Esophagus muscularis mucosa (tissue), 4 donors: ENCODE data around the gene BPIFB4. TPM values are rescaled to one million over a fixed set of nuclear protein-coding genes. Genes with fewer than 3 reads are reported as not detected.

Experiments used
- DNase-seq: peaks from one replicate; pipeline ENCODE4 v3.0.0-alpha.2; 2017; ENCODE audit errors: extremely low spot score
- H3K27ac ChIP-seq, 4 donors: fragments of 200-600 bp; sonication (generic); replicated peaks in 1 of 4; 1 replicate in 3 of 4; 2 replicates in 1 of 4; pipeline ENCODE4 v1.5.1; 2016 to 2019; ENCODE audit warnings: mild to moderate bottlenecking in 1 of 4
- H3K27me3 ChIP-seq, 4 donors: fragments of 200-600 bp; sonication (generic); one replicate each; pipeline versions ENCODE4 v1.5.1 to v1.6.0; 2016 to 2019
- H3K36me3 ChIP-seq, 4 donors: fragments of 200-600 bp; sonication (generic); one replicate each; pipeline ENCODE4 v1.5.1; 2016 to 2019
- H3K4me1 ChIP-seq, 4 donors: fragments of 200-600 bp; sonication (generic); one replicate each; pipeline ENCODE4 v1.5.1; 2016 to 2019
- H3K4me3 ChIP-seq, 4 donors: fragments of 200-600 bp; sonication (generic); 1 replicate in 2 of 4; 2 replicates in 2 of 4; pipeline ENCODE4 v1.5.1; 2016 to 2019; ENCODE audit warnings: mild to moderate bottlenecking in 4 of 4, moderate library complexity in 1 of 4
- H3K9me3 ChIP-seq, 4 donors: fragments of 200-600 bp; sonication (generic); 1 replicate in 3 of 4; 2 replicates in 1 of 4; pipeline ENCODE4 v1.5.1; 2016 to 2019
- EP300 ChIP-seq: sonication (generic); formaldehyde crosslinking; IDR thresholded peaks from one replicate; pipeline ENCODE4 v1.6.1; 2017; ENCODE audit warnings: antibody characterized with exemption
- POLR2A ChIP-seq: fragments of 450-650 bp; IDR thresholded peaks from one replicate; pipeline ENCODE4 v1.6.1; 2017; ENCODE audit warnings: antibody characterized with exemption, moderate library complexity, mild to moderate bottlenecking, low read depth
- POLR2AphosphoS5 ChIP-seq, 2 donors: sonication (generic); formaldehyde crosslinking; IDR thresholded peaks; one replicate each; pipeline ENCODE4 v1.6.1; 2017; ENCODE audit warnings: antibody characterized with exemption in 2 of 2
- WGBS: methylation state at CpG from one replicate; pipeline ENCODE4 v1.1.5; 2018; 5-methylcytosine and 5-hydroxymethylcytosine counted together
- intact Hi-C: fragments of 100-400 bp; cut with DNase I; formaldehyde crosslinking; loops from one replicate; pipeline ENCODE4 v1.15.1; 2023
- total RNA-seq, 4 donors: library from RNA; depleted of rRNA; stranded (reverse); fragments of >200 nt; gene quantifications; one replicate each; pipeline versions ENCODE4 v1.1.0 to v1.2.1, GENCODE V29; 2016
- TF ChIP-seq, protein P1 (sequence below), 3 experiments: fragments of 200-600 bp in 2 of 3; fragments of 450-650 bp in 1 of 3; sonication (generic) in 2 of 3; IDR thresholded peaks; one replicate each; pipeline ENCODE4 v1.5.1; 2017 to 2019; ENCODE audit warnings: antibody characterized with exemption in 3 of 3, mild to moderate bottlenecking in 2 of 3, moderate library complexity in 1 of 3

Gene BPIFB4
- not detected for total RNA-seq

DNA sequence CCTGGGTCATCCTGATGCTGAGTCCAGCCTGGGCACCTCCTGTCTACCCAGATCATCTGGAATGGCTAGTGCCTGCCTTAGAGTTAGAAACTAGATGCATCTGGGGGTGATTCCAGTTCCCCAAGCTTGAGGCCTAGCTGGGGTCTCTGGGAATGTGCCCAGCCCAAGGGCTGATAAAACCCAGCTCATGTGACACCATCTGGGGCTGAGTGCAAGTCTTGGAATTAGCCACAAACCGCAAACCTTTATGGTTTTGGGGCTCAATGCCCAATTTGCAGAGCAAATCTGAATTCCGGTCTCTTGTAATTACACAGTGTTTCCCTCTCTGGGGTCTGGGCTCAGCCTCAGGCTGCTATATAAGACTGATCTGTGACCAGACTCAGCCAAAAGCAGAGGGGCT is at the start of gene BPIFB4:
BPIFB4 (plus strand) TSS at position 385 of the 400 bp plus-strand sequence. CDS start 1,884 bp downstream, outside the sequence.
- no peaks in the 10 kb centered on the region for H3K36me3 ChIP-seq
- no peak within 1 kb of the TSS for H3K4me3 ChIP-seq
- TF ChIP-seq, protein P1, sequence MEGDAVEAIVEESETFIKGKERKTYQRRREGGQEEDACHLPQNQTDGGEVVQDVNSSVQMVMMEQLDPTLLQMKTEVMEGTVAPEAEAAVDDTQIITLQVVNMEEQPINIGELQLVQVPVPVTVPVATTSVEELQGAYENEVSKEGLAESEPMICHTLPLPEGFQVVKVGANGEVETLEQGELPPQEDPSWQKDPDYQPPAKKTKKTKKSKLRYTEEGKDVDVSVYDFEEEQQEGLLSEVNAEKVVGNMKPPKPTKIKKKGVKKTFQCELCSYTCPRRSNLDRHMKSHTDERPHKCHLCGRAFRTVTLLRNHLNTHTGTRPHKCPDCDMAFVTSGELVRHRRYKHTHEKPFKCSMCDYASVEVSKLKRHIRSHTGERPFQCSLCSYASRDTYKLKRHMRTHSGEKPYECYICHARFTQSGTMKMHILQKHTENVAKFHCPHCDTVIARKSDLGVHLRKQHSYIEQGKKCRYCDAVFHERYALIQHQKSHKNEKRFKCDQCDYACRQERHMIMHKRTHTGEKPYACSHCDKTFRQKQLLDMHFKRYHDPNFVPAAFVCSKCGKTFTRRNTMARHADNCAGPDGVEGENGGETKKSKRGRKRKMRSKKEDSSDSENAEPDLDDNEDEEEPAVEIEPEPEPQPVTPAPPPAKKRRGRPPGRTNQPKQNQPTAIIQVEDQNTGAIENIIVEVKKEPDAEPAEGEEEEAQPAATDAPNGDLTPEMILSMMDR (IDR thresholded peaks at IDR 0.05): no peak
- TF ChIP-seq EP300 (no peak), POLR2AphosphoS5 (IDR thresholded peaks at IDR 0.05) (no peak), POLR2A (no peak)
- DNase-seq: no peak
- no peaks in the 10 kb centered on the region for H3K4me1 ChIP-seq
- H3K27me3 ChIP-seq: peaks cover 0 to 45% (median 0%) of the 10 kb centered on the region in 4 donors
- H3K27ac ChIP-seq: no peak within 1 kb of the TSS
- H3K9me3 ChIP-seq: no peaks in the 10 kb centered on the region
- 100% methylated on average over 1 of the region's 2 CpGs for WGBS
- intact Hi-C loops: no loop called here

DNA sequence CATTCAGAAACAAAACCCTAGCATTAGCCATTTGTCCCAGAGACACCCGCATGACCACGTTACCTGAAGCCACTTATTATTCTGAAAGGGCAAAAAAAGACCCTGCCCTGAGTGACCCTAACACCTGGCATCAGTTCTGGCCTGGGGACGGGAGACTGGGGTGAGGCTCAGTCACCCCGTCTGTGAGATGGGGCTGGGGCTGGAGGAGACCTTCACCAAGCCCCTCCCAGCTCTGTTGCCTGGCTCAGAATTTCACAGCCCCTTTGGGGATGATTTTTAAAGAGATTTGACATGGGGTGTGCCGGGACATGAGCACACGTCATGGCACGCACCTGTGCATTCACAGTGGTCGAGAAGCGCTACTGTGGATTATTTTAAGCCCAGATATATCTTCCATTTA is 49.4 kb upstream of the BPIFB4 start:
- intact Hi-C loops: no loop called here
- Histone ChIP-seq H3K36me3 (no peaks in the 10 kb centered on the region), H3K9me3 (peaks cover 0 to 15% (median 0%) of the 10 kb centered on the region in 4 donors), H3K4me3 (no peak overlapping the region), H3K27me3 (peaks cover 0 to 20% (median 0%) of the 10 kb centered on the region in 4 donors), H3K4me1 (no peaks in the 10 kb centered on the region), H3K27ac (no peak overlapping the region)
- TF ChIP-seq POLR2A (no peak), EP300 (no peak), POLR2AphosphoS5 (IDR thresholded peaks at IDR 0.05) (no peak)
- TF ChIP-seq, protein P1 (IDR thresholded peaks at IDR 0.05): no peak
- WGBS: 79% methylated on average over 8 of the region's 9 CpGs
- DNase-seq: no peak

DNA sequence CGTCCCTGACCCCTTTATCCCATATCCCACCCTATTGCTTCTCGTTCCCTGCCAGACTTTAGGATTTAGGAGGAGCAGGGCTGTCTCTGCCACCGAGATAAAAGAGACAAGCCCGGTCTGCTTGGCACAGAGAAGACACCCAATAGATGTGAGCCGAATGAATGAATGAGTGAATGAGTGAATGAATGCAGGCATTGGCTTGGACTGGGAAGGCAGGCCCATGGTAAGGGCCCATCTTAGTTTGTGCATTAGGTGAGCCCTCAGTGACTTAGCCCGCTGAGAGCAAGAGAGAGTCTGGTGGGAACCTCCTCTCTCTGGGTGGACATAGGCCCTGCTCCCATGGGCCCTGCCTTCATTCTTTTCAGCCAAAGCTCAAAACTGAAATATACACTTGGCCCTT is 48.9 kb upstream of the BPIFB4 start:
- no peaks in the 10 kb centered on the region for H3K4me1 ChIP-seq
- TF ChIP-seq POLR2AphosphoS5 (IDR thresholded peaks at IDR 0.05): no peak
- TF ChIP-seq POLR2A: no peak
- TF ChIP-seq EP300: no peak
- WGBS: 81% methylated on average over 6 of the region's 6 CpGs

DNA sequence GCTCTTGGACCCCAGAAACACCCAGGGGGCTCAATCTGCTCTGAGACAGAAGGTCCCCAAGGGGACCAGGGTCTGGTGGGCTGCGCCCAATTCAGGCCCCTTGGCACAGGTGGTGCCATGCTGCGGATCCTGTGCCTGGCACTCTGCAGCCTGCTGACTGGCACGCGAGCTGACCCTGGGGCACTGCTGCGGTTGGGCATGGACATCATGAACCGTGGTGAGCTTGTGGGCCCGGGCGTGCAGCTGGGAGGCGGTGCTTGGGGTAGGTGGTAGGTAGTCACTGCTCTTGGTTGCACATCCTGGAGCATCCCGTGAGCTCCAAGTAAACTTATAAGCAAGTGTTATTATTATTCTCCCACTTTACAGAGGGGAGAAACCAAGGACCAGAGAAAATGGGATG is 47.9 kb upstream of the BPIFB4 start, which contains the start of gene BPIFB6:
BPIFB6 (plus strand) TSS at position 118 of the 400 bp plus-strand sequence; CDS start at position 118, 0 bp downstream.
- H3K4me1 ChIP-seq: no peaks in the 10 kb centered on the region
- WGBS: 86% methylated on average over 8 of the region's 10 CpGs
- no peak within 1 kb of the TSS for H3K4me3 ChIP-seq
- no peak for DNase-seq
- peaks cover 0 to 15% (median 0%) of the 10 kb centered on the region in 4 donors for H3K9me3 ChIP-seq
- no peak within 1 kb of the TSS for H3K27ac ChIP-seq
- H3K36me3 ChIP-seq: no peaks in the 10 kb centered on the region
- TF ChIP-seq POLR2A (no peak), EP300 (no peak), POLR2AphosphoS5 (IDR thresholded peaks at IDR 0.05) (no peak)
- TF ChIP-seq, protein P1 (IDR thresholded peaks at IDR 0.05): no peak
- H3K27me3 ChIP-seq: peaks cover 0 to 20% (median 0%) of the 10 kb centered on the region in 4 donors
- intact Hi-C loops: no loop called here

More for the DNA sequence above, 48.9 kb upstream of the BPIFB4 start:
- Histone ChIP-seq H3K27me3 (peaks cover 0 to 20% (median 0%) of the 10 kb centered on the region in 4 donors), H3K4me3 (no peak overlapping the region), H3K36me3 (no peaks in the 10 kb centered on the region), H3K9me3 (peaks cover 0 to 15% (median 0%) of the 10 kb centered on the region in 4 donors), H3K27ac (no peak overlapping the region)
- DNase-seq: no peak
- intact Hi-C loops: no loop called here

DNA sequence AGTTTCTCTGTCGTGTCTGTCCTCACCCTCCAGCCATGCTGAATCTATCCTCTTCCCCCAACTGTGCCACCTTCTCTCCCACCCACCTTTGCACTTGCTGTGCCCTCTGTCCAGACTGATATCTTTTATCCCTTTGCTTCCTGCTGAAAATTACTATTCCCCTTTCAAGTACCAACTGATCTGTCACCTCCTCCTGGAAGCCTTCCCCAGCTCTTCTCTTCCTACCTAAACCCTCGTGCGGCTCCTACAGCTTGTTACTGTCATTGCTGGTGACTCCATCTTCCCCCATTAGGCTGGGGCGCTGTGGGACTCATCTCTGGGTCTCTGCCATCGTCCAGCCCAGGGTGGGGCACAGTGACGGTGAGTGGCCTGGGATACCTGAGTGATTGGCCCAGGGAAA is 46.9 kb upstream of the BPIFB4 start:
- intact Hi-C loops: no loop called here
- WGBS: 89% methylated on average over 6 of the region's 6 CpGs
- Histone ChIP-seq H3K27ac (no peak overlapping the region), H3K36me3 (no peaks in the 10 kb centered on the region), H3K9me3 (peaks cover 0 to 15% (median 0%) of the 10 kb centered on the region in 4 donors), H3K4me3 (no peak overlapping the region), H3K4me1 (no peaks in the 10 kb centered on the region), H3K27me3 (peaks cover 0 to 20% (median 0%) of the 10 kb centered on the region in 4 donors)
- DNase-seq: no peak
- TF ChIP-seq POLR2AphosphoS5 (IDR thresholded peaks at IDR 0.05): no peak
- TF ChIP-seq, protein P1 (IDR thresholded peaks at IDR 0.05): no peak
- TF ChIP-seq POLR2A: no peak
- TF ChIP-seq EP300: no peak
